GM19023 (cell line): ENCODE measurements around the gene SORBS2.

Source experiments
- ATAC-seq: cut with Tn5 transposase; IDR thresholded peaks from one replicate; pipeline ENCODE4 v1.9.1; 2021; ENCODE audit warnings: mild to moderate bottlenecking, moderate library complexity; ENCODE audit not compliant: unreplicated experiment

SORBS2 gene

GRCh38 chr4:185648631-185649030, 163.4 kb downstream of the SORBS2 start:
- ATAC-seq, result no peak

- ATAC-seq, result no peak
Observed at GRCh38 chr4:185645403-185645802, 166.6 kb downstream of the SORBS2 start.

- no peak for ATAC-seq
Observed at GRCh38 chr4:185644408-185644807, 167.6 kb downstream of the SORBS2 start.

- ATAC-seq, result no peak
Observed at GRCh38 chr4:185642907-185643306, 169.1 kb downstream of the SORBS2 start.

- no peak for ATAC-seq
Observed at GRCh38 chr4:185640811-185641675, 171.0 kb downstream of the SORBS2 start.

GRCh38 chr4:185638548-185639301, 173.3 kb downstream of the SORBS2 start:
- no peak for ATAC-seq

GRCh38 chr4:185638093-185638492, 173.9 kb downstream of the SORBS2 start:
- no peak for ATAC-seq

GRCh38 chr4:185637163-185637875, 174.7 kb downstream of the SORBS2 start:
- no peak for ATAC-seq

GRCh38 chr4:185634066-185634652, 177.8 kb downstream of the SORBS2 start:
- ATAC-seq, result no peak

- ATAC-seq, result no peak
Observed at GRCh38 chr4:185626798-185627197, 185.2 kb downstream of the SORBS2 start.

GRCh38 chr4:185625503-185625902, 186.5 kb downstream of the SORBS2 start:
- ATAC-seq, result no peak

- ATAC-seq, result no peak
Observed at GRCh38 chr4:185624259-185624589, 187.8 kb downstream of the SORBS2 start.

GRCh38 chr4:185623444-185624258, 188.3 kb downstream of the SORBS2 start:
- ATAC-seq, result no peak

GRCh38 chr4:185608185-185608584, 203.8 kb downstream of the SORBS2 start:
- no peak for ATAC-seq

- ATAC-seq, result no peak
Observed at GRCh38 chr4:185602397-185602796, 209.6 kb downstream of the SORBS2 start.

GRCh38 chr4:185600801-185601434, 211.1 kb downstream of the SORBS2 start:
- no peak for ATAC-seq

GRCh38 chr4:185599553-185600243, 212.3 kb downstream of the SORBS2 start:
- no peak for ATAC-seq

GRCh38 chr4:185598846-185599552, 213.0 kb downstream of the SORBS2 start:
- ATAC-seq, result no peak
